GM10847 (cell line): ENCODE results near the gene ACE.

ENCODE experiments used
- POLR2A ChIP-seq: IDR thresholded peaks from 2 replicates; pipeline ENCODE4 v1.6.1; 2011; ENCODE audit not compliant: insufficient read length; ENCODE audit errors: extremely low read depth

ACE gene

GRCh38 chr17:63528183-63528582, 51.3 kb downstream of the ACE start:
- no peak for TF ChIP-seq POLR2A

- no peak for TF ChIP-seq POLR2A
These were observed 53.1 kb downstream of the ACE start for GRCh38 chr17:63529711-63530556.

- no peak for TF ChIP-seq POLR2A
These were observed 53.7 kb downstream of the ACE start for GRCh38 chr17:63530557-63531021.

- no peak for TF ChIP-seq POLR2A
These were observed 54.4 kb downstream of the ACE start for GRCh38 chr17:63531022-63531965.

GRCh38 chr17:63533433-63534077, 56.7 kb downstream of the ACE start:
- no peak for TF ChIP-seq POLR2A

- no peak for TF ChIP-seq POLR2A
These were observed 57.3 kb downstream of the ACE start for GRCh38 chr17:63534078-63534570.

- TF ChIP-seq POLR2A, result no peak
These were observed 58.1 kb downstream of the ACE start for GRCh38 chr17:63534816-63535455.

- no peak for TF ChIP-seq POLR2A
These were observed 58.8 kb downstream of the ACE start for GRCh38 chr17:63535640-63536039.

GRCh38 chr17:63537001-63537400, 60.1 kb downstream of the ACE start:
- TF ChIP-seq POLR2A, result no peak

- no peak for TF ChIP-seq POLR2A
These were observed 61.3 kb downstream of the ACE start for GRCh38 chr17:63537991-63538692.

- TF ChIP-seq POLR2A, result no peak
These were observed 62.1 kb downstream of the ACE start for GRCh38 chr17:63538693-63539595.

GRCh38 chr17:63540590-63540989, 63.7 kb downstream of the ACE start:
- TF ChIP-seq POLR2A, result no peak

GRCh38 chr17:63542218-63542545, 65.3 kb downstream of the ACE start:
- no peak for TF ChIP-seq POLR2A

- no peak for TF ChIP-seq POLR2A
These were observed 66.3 kb downstream of the ACE start for GRCh38 chr17:63542942-63543821.
